Breast epithelium (tissue), 4 donors: ENCODE data around the gene WDR70. TPM values are rescaled to one million over a fixed set of nuclear protein-coding genes. Genes with fewer than 3 reads are reported as not detected.

ENCODE experiments used
- DNase-seq, 2 donors: peaks; one replicate each; pipeline ENCODE4 v3.0.0-alpha.2; 2019; ENCODE audit warnings: low spot score in 2 of 2
- H3K27ac ChIP-seq, 2 donors: fragments of 200-600 bp; sonication (generic) in 1 of 2; one replicate each; pipeline ENCODE4 v1.5.1; 2016 to 2019; ENCODE audit warnings: mild to moderate bottlenecking in 1 of 2
- H3K27me3 ChIP-seq, 2 donors: fragments of 200-600 bp; sonication (generic) in 1 of 2; one replicate each; pipeline versions ENCODE4 v1.5.1 to v1.6.0; 2017 to 2019; ENCODE audit warnings: control low read depth in 1 of 2, mild to moderate bottlenecking in 1 of 2
- H3K36me3 ChIP-seq: fragments of 200-600 bp; one replicate; pipeline ENCODE4 v1.5.1; 2019
- H3K4me1 ChIP-seq, 2 donors: fragments of 200-600 bp; sonication (generic); one replicate each; pipeline ENCODE4 v1.5.1; 2016 to 2019; ENCODE audit warnings: control low read depth in 1 of 2
- H3K4me3 ChIP-seq, 3 donors: fragments of 200-600 bp; sonication (generic); 1 replicate in 2 of 3; 2 replicates in 1 of 3; pipeline ENCODE4 v1.5.1; 2016 to 2019; ENCODE audit warnings: mild to moderate bottlenecking in 3 of 3, moderate library complexity in 2 of 3
- H3K9me3 ChIP-seq, 2 donors: fragments of 200-600 bp; sonication (generic) in 1 of 2; one replicate each; pipeline ENCODE4 v1.5.1; 2016 to 2019; ENCODE audit warnings: control low read depth in 1 of 2
- CTCF ChIP-seq, 3 donors: fragments of 450-650 bp; IDR thresholded peaks; one replicate each; pipeline ENCODE4 v1.5.1; 2016 to 2017; ENCODE audit warnings: antibody characterized with exemption in 3 of 3, mild to moderate bottlenecking in 3 of 3, moderate library complexity in 3 of 3
- POLR2A ChIP-seq: fragments of 450-650 bp; IDR thresholded peaks from one replicate; pipeline ENCODE4 v1.6.1; 2016; ENCODE audit warnings: antibody characterized with exemption, mild to moderate bottlenecking, moderate library complexity
- POLR2AphosphoS5 ChIP-seq, 3 donors: sonication (generic); formaldehyde crosslinking; IDR thresholded peaks; one replicate each; pipeline ENCODE4 v1.6.1; 2017; ENCODE audit warnings: antibody characterized with exemption in 3 of 3
- intact Hi-C: fragments of 100-400 bp; cut with DNase I; formaldehyde crosslinking; loops from one replicate; pipeline ENCODE4 v1.15.1; 2023; ENCODE audit warnings: low total_unique reads
- total RNA-seq, 3 donors: library from RNA; depleted of rRNA; stranded (reverse); fragments of >200 nt; gene quantifications; one replicate each; pipeline ENCODE4 v1.1.0, GENCODE V29; 2016

The WDR70 gene
- total RNA-seq, 3 donors from 2014 or later, result 29.6 to 40.2 (median 37.0) TPM

- no peak overlapping the region for H3K27ac ChIP-seq
- no peak overlapping the region for H3K4me3 ChIP-seq
- no peak for TF ChIP-seq CTCF (IDR thresholded peaks at IDR 0.05)
- TF ChIP-seq POLR2AphosphoS5 (IDR thresholded peaks at IDR 0.05), result no peak
- no peak for TF ChIP-seq POLR2A
- intact Hi-C loops, result no loop called here
- no peaks in the 10 kb centered on the region for H3K4me1 ChIP-seq
- no peak for DNase-seq
- no peaks in the 10 kb centered on the region for H3K27me3 ChIP-seq
- no peaks in the 10 kb centered on the region for H3K36me3 ChIP-seq
- peaks cover 0 to 8% of the 10 kb centered on the region in 2 donors for H3K9me3 ChIP-seq
Measured at GRCh38 chr5:37520811-37521210, 141.7 kb downstream of the WDR70 start.

- Histone ChIP-seq H3K27ac (no peak overlapping the region), H3K4me1 (no peaks in the 10 kb centered on the region), H3K4me3 (no peak overlapping the region), H3K36me3 (no peaks in the 10 kb centered on the region), H3K27me3 (no peaks in the 10 kb centered on the region), H3K9me3 (no peaks in the 10 kb centered on the region)
- no peak for DNase-seq
- intact Hi-C loops, result no loop called here
- TF ChIP-seq POLR2AphosphoS5 (IDR thresholded peaks at IDR 0.05) (no peak), CTCF (IDR thresholded peaks at IDR 0.05) (no peak), POLR2A (no peak)
Measured at GRCh38 chr5:37532976-37533740, 154.0 kb downstream of the WDR70 start.

- intact Hi-C loops, result no loop called here
- H3K4me1 ChIP-seq, result no peaks in the 10 kb centered on the region
- no peak for DNase-seq
- TF ChIP-seq POLR2AphosphoS5 (IDR thresholded peaks at IDR 0.05) (no peak), CTCF (IDR thresholded peaks at IDR 0.05) (no peak), POLR2A (no peak)
- no peak overlapping the region for H3K27ac ChIP-seq
- no peaks in the 10 kb centered on the region for H3K27me3 ChIP-seq
- H3K9me3 ChIP-seq, result no peaks in the 10 kb centered on the region
- H3K36me3 ChIP-seq, result no peaks in the 10 kb centered on the region
- H3K4me3 ChIP-seq, result no peak overlapping the region
Measured at GRCh38 chr5:37533851-37534250, 154.7 kb downstream of the WDR70 start.

GRCh38 chr5:37539459-37539858 lies 160.3 kb downstream of the WDR70 start:
- intact Hi-C loops, result no loop called here
- DNase-seq, result peak in 1 of 2 donors; percentile 48
- no peaks in the 10 kb centered on the region for H3K9me3 ChIP-seq
- peak overlapping the region; percentile 6 to 59 for H3K27ac ChIP-seq
- no peaks in the 10 kb centered on the region for H3K27me3 ChIP-seq
- no peak overlapping the region for H3K4me3 ChIP-seq
- TF ChIP-seq POLR2AphosphoS5 (IDR thresholded peaks at IDR 0.05) (no peak), CTCF (IDR thresholded peaks at IDR 0.05) (no peak), POLR2A (no peak)
- no peaks in the 10 kb centered on the region for H3K4me1 ChIP-seq
- H3K36me3 ChIP-seq, result no peaks in the 10 kb centered on the region

- no peak overlapping the region for H3K4me3 ChIP-seq
- no peaks in the 10 kb centered on the region for H3K9me3 ChIP-seq
- no peak for DNase-seq
- H3K27ac ChIP-seq, result no peak overlapping the region
- no peaks in the 10 kb centered on the region for H3K4me1 ChIP-seq
- no peak for TF ChIP-seq POLR2A
- TF ChIP-seq POLR2AphosphoS5 (IDR thresholded peaks at IDR 0.05), result no peak
- TF ChIP-seq CTCF (IDR thresholded peaks at IDR 0.05), result no peak
- no peaks in the 10 kb centered on the region for H3K36me3 ChIP-seq
- intact Hi-C loops, result no loop called here
- no peaks in the 10 kb centered on the region for H3K27me3 ChIP-seq
Measured at GRCh38 chr5:37543216-37543615, 164.1 kb downstream of the WDR70 start.
